Gastrocnemius medialis (tissue), 4 donors: ENCODE data around the gene GALNS.

Experiments used
- POLR2A ChIP-seq, 2 donors: fragments of 450-650 bp; IDR thresholded peaks; one replicate each; pipeline ENCODE4 v1.6.1; 2017; ENCODE audit warnings: antibody characterized with exemption in 2 of 2, mild to moderate bottlenecking in 2 of 2, moderate library complexity in 2 of 2
- TF ChIP-seq, protein P1 (sequence below), 5 experiments: fragments of 450-650 bp in 3 of 5; fragments of 200-600 bp in 2 of 5; sonication (generic) in 2 of 5; IDR thresholded peaks in 4 of 5; conservative IDR thresholded peaks in 1 of 5; 1 replicate in 4 of 5; 2 replicates in 1 of 5; pipeline ENCODE4 v1.5.1; 2016 to 2019; ENCODE audit warnings: antibody characterized with exemption in 5 of 5, mild to moderate bottlenecking in 3 of 5, moderate library complexity in 3 of 5

DNA sequence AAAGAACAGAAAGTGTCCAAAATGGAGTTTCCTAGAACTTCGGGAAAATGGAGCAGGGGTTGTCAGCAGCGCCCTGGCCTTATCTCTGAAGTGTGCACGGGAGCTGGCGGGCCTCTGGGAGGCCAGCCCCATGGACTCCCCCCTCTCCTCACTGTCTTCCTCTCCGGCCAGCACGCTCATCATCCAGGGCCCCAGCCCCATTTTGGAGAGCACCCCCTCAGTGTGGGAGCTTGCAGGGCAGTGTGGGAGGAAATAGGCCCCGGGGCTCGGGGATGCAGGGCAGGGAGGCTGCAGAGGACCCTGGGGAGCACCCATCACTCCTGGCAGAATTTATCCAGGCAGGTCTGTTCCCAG, 14.6 kb upstream of the GALNS start:
- TF ChIP-seq, protein P1, sequence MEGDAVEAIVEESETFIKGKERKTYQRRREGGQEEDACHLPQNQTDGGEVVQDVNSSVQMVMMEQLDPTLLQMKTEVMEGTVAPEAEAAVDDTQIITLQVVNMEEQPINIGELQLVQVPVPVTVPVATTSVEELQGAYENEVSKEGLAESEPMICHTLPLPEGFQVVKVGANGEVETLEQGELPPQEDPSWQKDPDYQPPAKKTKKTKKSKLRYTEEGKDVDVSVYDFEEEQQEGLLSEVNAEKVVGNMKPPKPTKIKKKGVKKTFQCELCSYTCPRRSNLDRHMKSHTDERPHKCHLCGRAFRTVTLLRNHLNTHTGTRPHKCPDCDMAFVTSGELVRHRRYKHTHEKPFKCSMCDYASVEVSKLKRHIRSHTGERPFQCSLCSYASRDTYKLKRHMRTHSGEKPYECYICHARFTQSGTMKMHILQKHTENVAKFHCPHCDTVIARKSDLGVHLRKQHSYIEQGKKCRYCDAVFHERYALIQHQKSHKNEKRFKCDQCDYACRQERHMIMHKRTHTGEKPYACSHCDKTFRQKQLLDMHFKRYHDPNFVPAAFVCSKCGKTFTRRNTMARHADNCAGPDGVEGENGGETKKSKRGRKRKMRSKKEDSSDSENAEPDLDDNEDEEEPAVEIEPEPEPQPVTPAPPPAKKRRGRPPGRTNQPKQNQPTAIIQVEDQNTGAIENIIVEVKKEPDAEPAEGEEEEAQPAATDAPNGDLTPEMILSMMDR (IDR thresholded peaks at IDR 0.05 in 4 of 5, conservative IDR thresholded peaks at IDR 0.05 in 1 of 5), result no peak
- no peak for TF ChIP-seq POLR2A (IDR thresholded peaks at IDR 0.05)
